Measurements from ENCODE around the gene SDHC. TPM values are rescaled to one million over a fixed set of nuclear protein-coding genes. Genes with fewer than 3 reads are reported as not detected.
"Not testable (repeated sequence)": the region's sequence is repeated elsewhere in the genome, so short reads cannot be mapped to it uniquely, and the experiment has no call there.

The SDHC gene
- total and polyA plus RNA-seq, 2 of the 8 experiments (the other 6 are each of a cell fraction or from before 2014, with no cell fraction given): 224 to 305 TPM

- H3K23me2 ChIP-seq (ENCODE audit: low read depth, low read length); H3K56ac ChIP-seq (replicated peaks; ENCODE audit: insufficient read length, low read depth, low read length); H3K4me3 ChIP-seq (ENCODE audit: extremely low read depth in 1 of 4, insufficient read depth in 2 of 4, low read depth in 3 of 4, low read length in 4 of 4); FAIRE-seq; H3K4me1 ChIP-seq (replicated peaks in 1 of 4; ENCODE audit: control insufficient read depth in 3 of 4, insufficient read depth in 4 of 4, low read length in 3 of 4); POLR2A ChIA-PET (ENCODE audit: partially characterized antibody); H3K36me3 ChIP-seq (ENCODE audit: control insufficient read depth in 2 of 4, insufficient read depth in 4 of 4, low read length in 3 of 4); H2AK5ac ChIP-seq (ENCODE audit: low read depth, low read length); H4K8ac ChIP-seq (ENCODE audit: extremely low read depth, insufficient read depth, low read length); H3K18ac ChIP-seq (ENCODE audit: extremely low read depth, low read length); H3K4ac ChIP-seq (replicated peaks; ENCODE audit: insufficient read length, low read depth, low read length); H3K79me2 ChIP-seq (ENCODE audit: control insufficient read depth in 1 of 2, insufficient read depth in 2 of 2, low read length in 2 of 2); DNase-seq (ENCODE audit: low read depth in 1 of 2, low spot score in 2 of 2); H2BK120ac ChIP-seq (replicated peaks; ENCODE audit: low read depth, low read length); H3K14ac ChIP-seq (ENCODE audit: insufficient read length); H3K27me3 ChIP-seq (replicated peaks in 1 of 4; ENCODE audit: control insufficient read depth in 3 of 4, extremely low read depth in 1 of 4, insufficient read depth in 3 of 4, low read length in 3 of 4); H3K79me1 ChIP-seq (ENCODE audit: low read depth, low read length); H2BK5ac ChIP-seq (ENCODE audit: low read depth, low read length); H2BK20ac ChIP-seq (ENCODE audit: low read length); H3K9me3 ChIP-seq (ENCODE audit: insufficient read depth in 2 of 2, low read depth in 1 of 2, low read length in 1 of 2); H3K9ac ChIP-seq (replicated peaks in 1 of 4; ENCODE audit: extremely low read depth in 1 of 4, low read depth in 3 of 4, low read length in 3 of 4); H4K91ac ChIP-seq (replicated peaks; ENCODE audit: insufficient read length, low read length); H3K4me2 ChIP-seq (ENCODE audit: insufficient read depth in 1 of 2, low read depth in 2 of 2, low read length in 2 of 2); H3K27ac ChIP-seq (ENCODE audit: low read depth, low read length); CTCF ChIA-PET (ENCODE audit: partially characterized antibody); H2BK12ac ChIP-seq (ENCODE audit: low read depth, low read length); H2BK15ac ChIP-seq (ENCODE audit: low read length); H4K5ac ChIP-seq (ENCODE audit: insufficient read length, low read depth, low read length); H2AFZ ChIP-seq (ENCODE audit: low read length); H3K23ac ChIP-seq (ENCODE audit: insufficient read length); H4K20me1 ChIP-seq (replicated peaks in 1 of 2; ENCODE audit: control insufficient read depth in 1 of 2, insufficient read depth in 2 of 2, low read length in 2 of 2): not testable (repeated sequence)
- 95% methylated on average over 17 of the region's 17 CpGs; no CpG with 5 or more reads in 1 of the 2 experiments for WGBS, 2 experiments (ENCODE audit: extremely low coverage in 1 of 2, insufficient coverage in 1 of 2, insufficient read length in 1 of 2, insufficient replicate concordance in 2 of 2, low coverage in 1 of 2, low lambda C conversion rate in 2 of 2, missing lambda C conversion rate in 1 of 2)
Observed at GRCh38 chr1:161406551-161406950, 92.4 kb downstream of the SDHC start.

All from H1 (cell line).